NCI-H526 (cell line): ENCODE measurements around the gene TRABD2B.
"Not testable (repeated sequence)": the region's sequence is repeated elsewhere in the genome, so short reads cannot be mapped to it uniquely, and the experiment has no call there.

ENCODE experiments used
- DNase-seq, 2 experiments: peaks; one replicate each; lab custom pipeline; 2025; lab: John Stamatoyannopoulos, UW

TRABD2B gene

GRCh38 chr1:47967864-47968555 lies 29.2 kb downstream of the TRABD2B start:
- DNase-seq = peak in 1 of 2 experiments; percentile 8

- DNase-seq = no peak
Measured at GRCh38 chr1:47965816-47966215, 31.4 kb downstream of the TRABD2B start.

GRCh38 chr1:47964636-47965035 lies 32.5 kb downstream of the TRABD2B start:
- no peak for DNase-seq

- no peak for DNase-seq
Measured at GRCh38 chr1:47963568-47964358, 33.4 kb downstream of the TRABD2B start.

GRCh38 chr1:47962750-47963492 lies 34.3 kb downstream of the TRABD2B start:
- DNase-seq = no peak

GRCh38 chr1:47961835-47962234 lies 35.4 kb downstream of the TRABD2B start:
- DNase-seq = not testable (repeated sequence)

GRCh38 chr1:47956491-47956890 lies 40.7 kb downstream of the TRABD2B start:
- not testable (repeated sequence) for DNase-seq

GRCh38 chr1:47953661-47954060 lies 43.5 kb downstream of the TRABD2B start:
- DNase-seq = no peak

GRCh38 chr1:47951545-47952235 lies 45.5 kb downstream of the TRABD2B start:
- peak in 1 of 2 experiments; percentile 3 for DNase-seq

GRCh38 chr1:47951026-47951425 lies 46.2 kb downstream of the TRABD2B start:
- DNase-seq = no peak

- DNase-seq = no peak
Measured at GRCh38 chr1:47950471-47950870, 46.7 kb downstream of the TRABD2B start.

- peak in 1 of 2 experiments; percentile 14 for DNase-seq
Measured at GRCh38 chr1:47948126-47948525, 49.1 kb downstream of the TRABD2B start.

- no peak for DNase-seq
Measured at GRCh38 chr1:47947531-47947930, 49.7 kb downstream of the TRABD2B start.

GRCh38 chr1:47944561-47944960 lies 52.6 kb downstream of the TRABD2B start:
- DNase-seq = no peak

GRCh38 chr1:47942240-47942629 lies 55.0 kb downstream of the TRABD2B start:
- DNase-seq = no peak

- no peak for DNase-seq
Measured at GRCh38 chr1:47941609-47942239, 55.5 kb downstream of the TRABD2B start.

GRCh38 chr1:47940779-47941178 lies 56.4 kb downstream of the TRABD2B start:
- no peak for DNase-seq

GRCh38 chr1:47940326-47940725 lies 56.9 kb downstream of the TRABD2B start:
- no peak for DNase-seq

GRCh38 chr1:47938520-47938919 lies 58.7 kb downstream of the TRABD2B start:
- no peak for DNase-seq

GRCh38 chr1:47937586-47938254 lies 59.5 kb downstream of the TRABD2B start:
- DNase-seq = no peak
